HG03196 (cell line): ENCODE measurements around the gene CD180.
A peak's percentile ranks its signal among the peaks of the same experiment; 100 is the strongest.
"Not testable (repeated sequence)": the region's sequence is repeated elsewhere in the genome, so short reads cannot be mapped to it uniquely, and the experiment has no call there.

Experiments
- ATAC-seq: cut with Tn5 transposase; IDR thresholded peaks from one replicate; pipeline ENCODE4 v1.9.1; 2021; ENCODE audit not compliant: unreplicated experiment

The CD180 gene

GRCh38 chr5:67189931-67190330 lies 6.7 kb downstream of the CD180 start:
- ATAC-seq: no peak

GRCh38 chr5:67189079-67189354 lies 7.6 kb downstream of the CD180 start:
- no peak for ATAC-seq

GRCh38 chr5:67188274-67189078 lies 8.1 kb downstream of the CD180 start:
- no peak for ATAC-seq

- peak; percentile 55 for ATAC-seq
Measured at GRCh38 chr5:67187006-67187715, 9.4 kb downstream of the CD180 start.

- no peak for ATAC-seq
Measured at GRCh38 chr5:67183859-67184258, 12.7 kb downstream of the CD180 start.

- ATAC-seq: no peak
Measured at GRCh38 chr5:67182301-67182790, 14.3 kb downstream of the CD180 start.

GRCh38 chr5:67181648-67182221 lies 14.9 kb downstream of the CD180 start:
- ATAC-seq: no peak

GRCh38 chr5:67179697-67180361 lies 16.8 kb downstream of the CD180 start:
- ATAC-seq: no peak

- no peak for ATAC-seq
Measured at GRCh38 chr5:67178966-67179365, 17.6 kb downstream of the CD180 start.

- no peak for ATAC-seq
Measured at GRCh38 chr5:67178085-67178484, 18.5 kb downstream of the CD180 start.

- ATAC-seq: no peak
Measured at GRCh38 chr5:67176936-67177335, 19.7 kb downstream of the CD180 start.

GRCh38 chr5:67173959-67174358 lies 22.6 kb downstream of the CD180 start:
- no peak for ATAC-seq

GRCh38 chr5:67173351-67173750 lies 23.2 kb downstream of the CD180 start:
- ATAC-seq: not testable (repeated sequence)

GRCh38 chr5:67170767-67171166 lies 25.8 kb downstream of the CD180 start:
- ATAC-seq: no peak

- ATAC-seq: no peak
Measured at GRCh38 chr5:67168069-67168468, 28.5 kb downstream of the CD180 start.

GRCh38 chr5:67166460-67167285 lies 29.9 kb downstream of the CD180 start:
- peak; percentile 23 for ATAC-seq

- peak; percentile 90 for ATAC-seq
Measured at GRCh38 chr5:67165526-67166459, 30.8 kb downstream of the CD180 start.

- ATAC-seq: no peak
Measured at GRCh38 chr5:67164856-67165525, 31.6 kb downstream of the CD180 start.
